ENCODE data around the gene STK25.

Gene STK25

DNA sequence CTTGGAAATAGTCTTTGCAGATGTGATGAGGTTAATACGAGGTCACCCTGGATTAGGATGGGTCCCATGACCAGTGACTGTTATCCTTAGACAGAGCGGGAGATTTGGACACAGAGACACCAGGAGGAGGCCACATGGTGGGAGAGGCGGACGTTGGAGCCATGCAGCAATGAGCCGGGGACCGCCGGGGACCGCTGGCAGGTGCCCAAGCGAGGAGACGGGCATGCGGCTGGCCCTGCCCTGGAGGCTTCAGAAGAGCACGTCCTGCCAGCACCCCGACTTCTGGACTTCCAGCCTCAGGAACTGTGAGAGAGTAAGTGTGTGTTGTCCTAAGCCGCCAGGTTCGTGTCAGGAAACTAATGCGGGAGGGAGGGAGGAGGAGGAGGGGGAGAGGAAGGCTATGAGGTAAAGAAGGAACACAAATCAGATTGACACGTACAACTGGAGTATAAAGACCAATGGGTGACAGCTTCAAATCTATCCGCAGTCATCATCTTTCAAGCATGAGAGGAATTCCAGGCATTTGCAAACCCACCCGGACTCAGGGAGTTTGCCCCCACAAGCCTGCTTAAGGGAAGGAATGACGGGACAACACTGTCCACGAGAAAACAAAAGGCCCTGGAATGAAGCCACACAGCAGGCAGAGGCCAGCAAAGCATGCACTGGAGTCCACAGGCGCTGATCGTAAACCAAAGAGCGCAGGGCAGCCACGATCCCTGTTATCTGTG, 38.6 kb upstream of the STK25 start:
- Mint-ChIP-seq H3K36me3 (ENCODE audit: insufficient read depth) (no peaks in the 10 kb centered on the region), H3K4me3 (no peak overlapping the region), H3K27ac (ENCODE audit: low read depth) (no peak overlapping the region), H3K9me3 (no peaks in the 10 kb centered on the region), H3K27me3 (peaks cover 9% of the 10 kb centered on the region), H3K4me1 (no peaks in the 10 kb centered on the region)
- DNase-seq (ENCODE audit: low spot score in 2 of 2) (no peak), ATAC-seq (replicated peaks; ENCODE audit: extremely low read depth, poor library complexity, severe bottlenecking) (no peak)

DNA sequence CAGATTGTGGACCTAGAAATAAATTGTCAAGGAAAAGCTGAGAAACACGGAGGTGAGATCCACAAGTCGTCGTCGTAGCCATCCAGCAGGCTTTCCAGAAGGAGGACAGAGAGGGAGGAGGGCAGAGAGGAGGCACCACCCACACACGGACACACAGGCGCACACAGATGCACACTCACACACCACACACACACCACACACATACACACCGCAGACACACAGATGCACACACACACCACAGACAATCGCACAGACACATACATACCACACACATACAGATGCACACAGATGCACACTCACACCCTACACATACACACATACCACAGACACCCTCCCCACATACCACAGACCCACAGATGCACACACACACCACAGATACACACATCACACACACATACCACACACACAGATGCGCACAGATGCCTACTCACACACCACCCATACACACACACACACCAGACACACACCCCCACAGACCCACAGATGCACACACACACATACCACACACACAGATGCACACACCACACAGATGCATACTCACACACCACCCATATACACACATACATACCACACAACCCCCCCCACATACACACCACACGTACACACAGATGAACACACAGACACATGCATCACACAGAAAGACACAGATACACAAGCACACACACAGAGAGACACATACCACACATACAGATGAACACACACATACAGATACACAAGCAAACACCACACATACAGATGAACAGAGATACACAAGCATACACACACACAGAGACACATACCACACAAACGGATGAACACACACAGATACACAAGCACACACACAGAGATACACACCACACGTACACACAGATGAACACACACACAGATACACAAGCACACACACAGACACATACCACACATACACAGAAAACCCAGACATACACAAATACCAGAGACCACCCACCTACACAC, 37.4 kb upstream of the STK25 start:
- H3K27me3 Mint-ChIP-seq = peaks cover under 1% of the 10 kb centered on the region
- no peaks in the 10 kb centered on the region for H3K4me1 Mint-ChIP-seq
- no peak overlapping the region for H3K27ac Mint-ChIP-seq (ENCODE audit: low read depth)
- H3K36me3 Mint-ChIP-seq (ENCODE audit: insufficient read depth) = no peaks in the 10 kb centered on the region
- no peak for ATAC-seq (replicated peaks; ENCODE audit: extremely low read depth, poor library complexity, severe bottlenecking)
- no peak overlapping the region for H3K4me3 Mint-ChIP-seq
- no peak for DNase-seq (ENCODE audit: low spot score in 2 of 2)
- no peaks in the 10 kb centered on the region for H3K9me3 Mint-ChIP-seq

DNA sequence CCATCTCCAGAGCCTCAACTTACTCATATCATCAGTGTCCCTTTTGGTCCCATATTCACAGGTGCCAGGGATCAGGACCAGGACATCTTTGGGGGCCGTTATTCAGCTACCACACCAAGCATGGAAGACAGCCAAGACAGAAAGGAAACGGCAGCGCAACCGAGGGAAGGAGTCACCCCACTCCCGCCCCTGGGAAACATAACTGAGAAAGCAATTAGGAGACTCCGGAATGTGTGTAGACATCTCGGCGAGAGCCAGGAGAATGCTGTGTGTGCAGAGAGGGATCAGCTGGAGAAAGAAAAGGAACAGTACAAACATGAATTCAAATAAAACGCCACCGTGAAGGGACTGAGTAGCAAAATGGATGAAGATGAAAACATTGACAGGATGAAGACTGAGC, 36.7 kb upstream of the STK25 start:
- H3K4me1 Mint-ChIP-seq = no peaks in the 10 kb centered on the region
- ATAC-seq (replicated peaks; ENCODE audit: extremely low read depth, poor library complexity, severe bottlenecking) (no peak), DNase-seq (ENCODE audit: low spot score in 2 of 2) (no peak)
- no peak overlapping the region for H3K4me3 Mint-ChIP-seq
- no peak overlapping the region for H3K27ac Mint-ChIP-seq (ENCODE audit: low read depth)
- no peaks in the 10 kb centered on the region for H3K36me3 Mint-ChIP-seq (ENCODE audit: insufficient read depth)
- H3K27me3 Mint-ChIP-seq = peaks cover 7% of the 10 kb centered on the region
- no peaks in the 10 kb centered on the region for H3K9me3 Mint-ChIP-seq

DNA sequence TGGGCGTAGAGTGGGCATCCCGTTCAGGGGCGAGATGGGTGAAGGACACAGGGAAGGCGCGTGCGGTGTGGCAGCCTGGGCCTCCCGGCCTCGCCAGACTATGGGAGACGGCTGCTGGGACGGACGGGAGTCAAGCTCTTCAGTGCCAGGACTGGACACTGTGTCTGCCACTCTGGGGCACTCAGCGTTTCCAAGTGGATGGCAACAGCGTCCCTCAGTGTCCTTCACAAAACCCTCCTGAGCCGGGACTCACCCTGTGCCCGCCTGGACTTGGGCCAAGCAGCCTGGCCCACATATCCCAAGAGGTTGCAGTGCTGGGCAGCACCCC, 33.9 kb upstream of the STK25 start:
- peaks cover 21% of the 10 kb centered on the region for H3K27me3 Mint-ChIP-seq
- H3K9me3 Mint-ChIP-seq = no peaks in the 10 kb centered on the region
- H3K36me3 Mint-ChIP-seq (ENCODE audit: insufficient read depth) = no peaks in the 10 kb centered on the region
- no peak for ATAC-seq (replicated peaks; ENCODE audit: extremely low read depth, poor library complexity, severe bottlenecking)
- H3K27ac Mint-ChIP-seq (ENCODE audit: low read depth) = no peak overlapping the region
- no peaks in the 10 kb centered on the region for H3K4me1 Mint-ChIP-seq
- DNase-seq (ENCODE audit: low spot score in 2 of 2) = no peak
- H3K4me3 Mint-ChIP-seq = no peak overlapping the region

DNA sequence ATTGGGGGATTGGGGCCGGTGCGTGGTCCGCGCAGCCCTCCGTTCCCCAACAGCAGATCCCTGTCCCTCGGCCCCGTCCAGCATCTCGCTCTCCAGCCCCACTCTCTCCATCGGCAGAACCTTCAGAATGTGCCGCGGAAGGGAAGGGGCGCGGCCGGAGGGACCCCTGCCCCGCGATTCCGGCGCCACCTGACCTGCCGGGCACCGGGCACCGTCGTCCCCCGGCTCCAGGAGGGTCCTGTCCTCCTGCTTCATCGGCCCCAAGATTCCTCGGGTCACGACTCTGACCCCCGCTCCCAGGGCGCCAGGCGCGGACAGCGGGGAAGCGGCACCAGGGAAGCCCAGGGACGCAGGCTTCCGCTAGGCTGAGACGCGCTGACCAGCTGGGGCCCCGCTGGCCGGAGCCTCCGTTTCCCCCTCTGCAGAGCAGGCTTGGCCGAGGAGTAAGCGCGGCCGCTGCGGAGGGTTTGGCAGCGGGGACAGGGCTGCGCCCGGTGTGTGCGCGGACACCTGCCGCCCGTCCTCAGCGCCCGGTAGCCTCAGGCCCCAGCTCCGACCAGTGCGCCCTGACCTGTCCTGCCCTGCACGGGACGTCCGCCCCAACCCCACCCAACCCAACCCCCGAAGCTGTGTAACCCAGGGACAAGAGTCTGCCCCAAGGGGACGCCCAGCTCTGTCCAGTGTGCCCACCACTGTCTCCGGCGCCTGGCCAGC, 33.3 kb upstream of the STK25 start:
- Mint-ChIP-seq H3K4me3 (no peak overlapping the region), H3K9me3 (no peaks in the 10 kb centered on the region), H3K4me1 (no peaks in the 10 kb centered on the region), H3K27me3 (peaks cover 21% of the 10 kb centered on the region), H3K27ac (ENCODE audit: low read depth) (no peak overlapping the region), H3K36me3 (ENCODE audit: insufficient read depth) (no peaks in the 10 kb centered on the region)
- DNase-seq (ENCODE audit: low spot score in 2 of 2) = no peak
- no peak for ATAC-seq (replicated peaks; ENCODE audit: extremely low read depth, poor library complexity, severe bottlenecking)

DNA sequence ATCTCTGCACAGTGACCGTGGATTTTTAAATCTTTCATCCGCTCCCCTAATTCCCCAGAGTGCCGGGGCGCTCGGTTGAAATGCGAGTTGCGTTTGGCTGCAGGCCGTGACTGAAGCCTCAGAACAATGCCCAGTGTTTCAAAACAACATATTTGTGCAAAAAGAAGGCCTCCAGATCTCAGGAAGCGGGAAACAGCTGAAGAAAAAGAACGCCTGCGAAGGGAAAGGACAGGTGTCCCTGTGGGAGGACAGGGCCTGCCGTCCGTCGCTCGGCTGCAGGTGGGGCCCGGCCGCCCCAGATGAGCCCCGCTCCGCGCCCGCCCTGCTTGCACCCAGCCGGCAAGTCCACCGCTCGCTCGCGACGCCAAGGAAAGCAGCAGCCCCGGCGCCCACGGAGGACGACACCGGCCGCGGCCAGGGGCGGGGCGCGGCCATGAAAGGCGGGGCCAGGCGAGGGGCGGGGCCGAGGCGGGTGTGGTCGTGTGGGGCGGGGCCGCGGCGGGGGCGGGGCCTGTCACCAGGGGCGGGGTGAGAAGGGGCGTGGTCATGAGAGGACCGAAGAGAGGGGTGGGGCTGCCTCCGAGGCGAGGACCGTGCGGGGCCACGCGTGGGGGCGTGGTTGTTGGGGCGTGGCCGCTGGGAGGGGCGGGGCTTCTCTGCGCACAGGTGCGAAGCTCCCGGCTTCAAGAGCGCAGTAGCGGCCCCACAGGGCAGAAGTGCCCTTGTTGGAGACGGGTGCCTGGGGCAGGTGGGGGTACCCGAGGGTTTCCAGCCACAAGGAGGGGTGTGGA, 32.6 kb upstream of the STK25 start:
- DNase-seq (ENCODE audit: low spot score in 2 of 2) = peak in 1 of 2 donors; percentile 27
- Mint-ChIP-seq H3K4me1 (no peaks in the 10 kb centered on the region), H3K4me3 (peak overlapping the region; percentile 49), H3K9me3 (no peaks in the 10 kb centered on the region), H3K36me3 (ENCODE audit: insufficient read depth) (no peaks in the 10 kb centered on the region), H3K27me3 (peaks cover 26% of the 10 kb centered on the region), H3K27ac (ENCODE audit: low read depth) (no peak overlapping the region)
- ATAC-seq (replicated peaks; ENCODE audit: extremely low read depth, poor library complexity, severe bottlenecking) = no peak

DNA sequence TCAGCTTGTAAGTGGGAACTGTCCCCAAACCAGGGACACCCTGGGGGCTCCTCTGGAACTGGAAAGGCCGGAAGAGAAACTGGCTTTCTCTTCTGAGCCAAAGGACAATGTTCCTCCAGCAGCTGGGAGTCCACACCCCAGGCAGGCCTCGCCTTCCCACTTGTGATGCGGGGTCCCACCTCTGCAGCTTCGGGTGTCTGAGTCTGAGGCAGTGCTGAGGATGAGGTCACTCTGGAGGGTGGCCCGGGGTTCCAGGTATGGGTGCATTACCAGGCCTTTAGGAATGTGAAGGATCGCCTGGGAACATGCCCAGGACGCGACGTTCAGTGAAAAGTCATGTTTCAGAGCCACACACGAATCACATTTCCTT, 32.0 kb upstream of the STK25 start:
- peak overlapping the region; percentile 49 for H3K4me3 Mint-ChIP-seq
- DNase-seq (ENCODE audit: low spot score in 2 of 2) (no peak), ATAC-seq (replicated peaks; ENCODE audit: extremely low read depth, poor library complexity, severe bottlenecking) (no peak)
- no peaks in the 10 kb centered on the region for H3K36me3 Mint-ChIP-seq (ENCODE audit: insufficient read depth)
- H3K27ac Mint-ChIP-seq (ENCODE audit: low read depth) = no peak overlapping the region
- no peaks in the 10 kb centered on the region for H3K4me1 Mint-ChIP-seq
- H3K27me3 Mint-ChIP-seq = peaks cover 31% of the 10 kb centered on the region
- H3K9me3 Mint-ChIP-seq = no peaks in the 10 kb centered on the region

DNA sequence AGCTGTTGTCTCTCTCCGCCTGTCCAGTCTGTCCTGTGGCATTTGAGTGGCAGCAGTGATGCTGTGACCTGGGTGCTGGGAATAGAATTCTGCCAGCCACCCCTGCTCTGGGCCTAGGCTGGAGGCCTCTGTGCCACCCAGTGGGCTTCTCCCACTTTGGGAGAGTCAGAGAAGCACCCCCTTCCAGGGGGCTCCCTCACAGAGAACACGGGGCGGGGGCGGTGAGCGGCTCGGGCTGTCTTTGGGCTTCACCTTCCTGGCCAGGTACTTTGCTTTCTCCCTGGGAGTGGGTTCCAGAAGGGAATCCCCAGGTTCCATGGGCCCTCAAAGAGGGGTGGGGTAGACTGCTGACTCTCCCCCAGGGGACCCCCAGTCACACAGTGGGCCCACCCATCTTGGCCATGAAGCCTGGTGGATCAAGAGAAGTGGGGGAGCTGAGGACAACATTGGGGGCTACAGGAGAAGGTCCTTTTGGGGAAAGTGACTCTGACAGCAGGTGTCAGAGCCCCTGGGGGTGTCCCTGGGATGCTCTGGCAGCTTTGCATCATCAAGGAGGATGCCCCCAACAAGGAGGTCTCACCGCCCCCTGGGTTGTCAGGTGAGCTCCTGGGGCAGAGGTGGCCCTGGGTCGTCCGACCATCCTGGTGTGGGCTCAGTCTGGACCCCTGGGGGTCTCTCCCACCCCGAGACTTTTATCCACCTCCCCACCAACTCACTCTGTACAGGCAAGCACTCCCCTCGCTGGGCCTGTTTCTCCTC, 31.4 kb upstream of the STK25 start:
- no peak for ATAC-seq (replicated peaks; ENCODE audit: extremely low read depth, poor library complexity, severe bottlenecking)
- DNase-seq (ENCODE audit: low spot score in 2 of 2) = no peak
- Mint-ChIP-seq H3K9me3 (no peaks in the 10 kb centered on the region), H3K4me3 (no peak overlapping the region), H3K27ac (ENCODE audit: low read depth) (no peak overlapping the region), H3K36me3 (ENCODE audit: insufficient read depth) (no peaks in the 10 kb centered on the region), H3K27me3 (peaks cover 31% of the 10 kb centered on the region), H3K4me1 (no peaks in the 10 kb centered on the region)

DNA sequence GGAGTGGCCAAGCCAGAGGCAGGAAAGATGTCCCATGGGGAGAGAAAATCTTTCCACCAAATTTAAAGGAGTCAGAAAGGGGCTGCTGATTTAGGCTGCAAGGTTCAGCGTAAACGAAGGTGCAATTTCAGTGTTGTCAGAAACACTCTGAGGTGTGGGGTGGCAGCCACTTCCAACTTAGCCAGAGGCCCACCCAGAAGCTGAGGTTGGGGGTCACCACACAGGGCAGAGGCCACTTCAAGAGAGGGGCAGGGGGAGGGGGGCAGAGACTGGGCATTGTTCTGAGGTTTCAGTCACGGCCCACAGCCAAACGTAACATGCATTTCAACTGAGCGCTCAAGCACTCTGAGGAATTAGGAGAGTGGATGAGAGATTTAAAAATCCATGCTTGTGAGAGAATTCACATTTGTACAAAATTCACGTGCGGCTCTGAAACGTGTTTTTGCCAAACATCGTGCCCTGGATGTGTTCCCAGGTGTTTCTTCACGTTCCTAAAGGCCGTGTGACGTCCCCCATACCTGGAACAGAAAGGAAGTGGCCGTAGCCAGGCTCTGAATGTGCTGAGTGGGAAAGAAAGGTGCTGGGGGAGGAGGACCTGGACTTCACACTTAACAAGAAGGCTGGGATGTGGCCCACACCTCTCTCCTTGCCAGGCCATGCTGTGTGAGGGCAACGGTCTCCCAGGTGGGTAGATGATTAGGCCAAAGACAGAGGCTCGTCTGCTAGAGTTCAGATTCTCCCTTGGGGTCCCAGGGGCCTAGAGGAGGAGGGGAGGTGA, 30.6 kb upstream of the STK25 start:
- DNase-seq (ENCODE audit: low spot score in 2 of 2) (no peak), ATAC-seq (replicated peaks; ENCODE audit: extremely low read depth, poor library complexity, severe bottlenecking) (no peak)
- peaks cover 38% of the 10 kb centered on the region for H3K27me3 Mint-ChIP-seq
- H3K27ac Mint-ChIP-seq (ENCODE audit: low read depth) = no peak overlapping the region
- no peaks in the 10 kb centered on the region for H3K9me3 Mint-ChIP-seq
- H3K4me1 Mint-ChIP-seq = no peaks in the 10 kb centered on the region
- no peaks in the 10 kb centered on the region for H3K36me3 Mint-ChIP-seq (ENCODE audit: insufficient read depth)
- no peak overlapping the region for H3K4me3 Mint-ChIP-seq

DNA sequence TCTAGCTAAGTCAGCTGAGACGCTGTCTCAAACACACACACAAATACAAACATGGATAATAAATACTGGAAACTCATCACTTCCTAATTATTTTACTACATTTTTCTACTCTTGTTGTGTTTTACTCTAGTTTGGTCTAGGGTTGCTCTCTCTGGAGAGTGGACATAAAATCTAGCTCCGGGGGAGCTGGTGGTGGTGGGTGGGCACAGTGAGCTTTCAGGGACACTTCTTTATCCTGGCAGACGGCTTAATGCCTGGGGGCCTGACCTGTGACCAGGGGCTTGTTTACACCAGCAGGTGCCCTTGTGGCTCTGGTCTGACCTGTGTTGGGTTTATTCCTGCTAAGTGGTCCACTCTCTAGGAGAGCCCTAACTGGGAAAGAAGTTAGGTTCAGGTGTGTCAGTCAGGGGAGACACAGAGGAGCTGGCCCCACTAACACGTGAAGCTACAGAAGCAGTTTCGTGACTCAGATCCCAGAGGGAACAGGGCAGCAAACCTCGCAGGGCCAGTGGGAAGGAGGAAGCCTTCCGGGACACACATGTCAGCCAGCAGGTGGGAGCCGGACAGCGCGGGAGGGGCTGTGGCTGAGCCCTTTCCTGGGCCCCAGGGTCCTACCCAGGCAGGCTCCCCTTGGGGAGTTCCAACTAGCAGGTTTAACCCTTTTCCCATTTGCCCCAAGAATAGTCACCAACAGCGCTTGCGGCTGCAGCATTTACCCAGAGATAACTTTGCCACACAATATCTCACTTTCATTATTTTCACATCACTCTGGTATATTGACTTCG, 27.7 kb upstream of the STK25 start:
- Mint-ChIP-seq H3K4me1 (no peaks in the 10 kb centered on the region), H3K36me3 (ENCODE audit: insufficient read depth) (no peaks in the 10 kb centered on the region)
- no peak for DNase-seq (ENCODE audit: low spot score in 2 of 2)

More for the DNA sequence above, 27.7 kb upstream of the STK25 start:
- H3K27me3 Mint-ChIP-seq = peaks cover 42% of the 10 kb centered on the region
- no peaks in the 10 kb centered on the region for H3K9me3 Mint-ChIP-seq
- H3K27ac Mint-ChIP-seq (ENCODE audit: low read depth) = no peak overlapping the region
- no peak overlapping the region for H3K4me3 Mint-ChIP-seq
- no peak for ATAC-seq (replicated peaks; ENCODE audit: extremely low read depth, poor library complexity, severe bottlenecking)

Measured in central memory CD8-positive, alpha-beta T cell (primary cell).